Vagina (tissue), 2 donors: ENCODE data around the gene SPECC1L. TPM values are rescaled to one million over a fixed set of nuclear protein-coding genes. Genes with fewer than 3 reads are reported as not detected.

Source experiments
- DNase-seq, 2 donors: peaks; one replicate each; pipeline ENCODE4 v3.0.0-alpha.2; 2017; ENCODE audit errors: extremely low spot score in 2 of 2
- H3K27ac ChIP-seq: fragments of 200-600 bp; sonication (generic); one replicate; pipeline ENCODE4 v1.5.1; 2019
- H3K27me3 ChIP-seq: fragments of 200-600 bp; sonication (generic); one replicate; pipeline ENCODE4 v1.5.1; 2019
- H3K36me3 ChIP-seq, 2 donors: fragments of 200-600 bp; sonication (generic); one replicate each; pipeline ENCODE4 v1.5.1; 2017 to 2019
- H3K4me1 ChIP-seq: fragments of 200-600 bp; sonication (generic); one replicate; pipeline ENCODE4 v1.5.1; 2019
- H3K4me3 ChIP-seq, 2 donors: fragments of 200-600 bp; sonication (generic); 1 replicate in 1 of 2; 2 replicates in 1 of 2; pipeline ENCODE4 v1.5.1; 2016 to 2019
- H3K9me3 ChIP-seq: fragments of 200-600 bp; sonication (generic); one replicate; pipeline ENCODE4 v1.5.1; 2019
- CTCF ChIP-seq, 3 experiments: fragments of 450-650 bp in 2 of 3; fragments of 200-600 bp in 1 of 3; sonication (generic) in 1 of 3; IDR thresholded peaks; one replicate each; pipeline ENCODE4 v1.5.1; 2017 to 2019; ENCODE audit warnings: antibody characterized with exemption in 3 of 3, mild to moderate bottlenecking in 2 of 3, moderate library complexity in 2 of 3
- POLR2A ChIP-seq, 2 donors: fragments of 450-650 bp; IDR thresholded peaks; one replicate each; pipeline ENCODE4 v1.6.1; 2017; ENCODE audit warnings: antibody characterized with exemption in 2 of 2, mild to moderate bottlenecking in 2 of 2, moderate library complexity in 2 of 2
- POLR2AphosphoS5 ChIP-seq, 2 donors: sonication (generic); formaldehyde crosslinking; IDR thresholded peaks; one replicate each; pipeline ENCODE4 v1.9.0; 2017; ENCODE audit warnings: antibody characterized with exemption in 2 of 2, mild to moderate bottlenecking in 2 of 2, low read depth in 1 of 2; ENCODE audit not compliant: insufficient read depth in 1 of 2
- intact Hi-C: fragments of 100-400 bp; cut with DNase I; formaldehyde crosslinking; loops from one replicate; pipeline ENCODE4 v1.15.1; 2023
- total RNA-seq: library from RNA; depleted of rRNA; stranded (reverse); fragments of >200 nt; gene quantifications from one replicate; pipeline ENCODE4 v1.2.3, GENCODE V29; 2016

The SPECC1L gene
- total RNA-seq, 1 donor from 2014 or later = 38.8 TPM

GRCh38 chr22:24455751-24456426 is 185.3 kb downstream of the SPECC1L start:
- Histone ChIP-seq H3K27me3 (no peaks in the 10 kb centered on the region), H3K9me3 (no peaks in the 10 kb centered on the region), H3K36me3 (no peaks in the 10 kb centered on the region), H3K4me1 (no peaks in the 10 kb centered on the region), H3K27ac (no peak overlapping the region), H3K4me3 (no peak overlapping the region)
- TF ChIP-seq POLR2A (IDR thresholded peaks at IDR 0.05) (no peak), CTCF (IDR thresholded peaks at IDR 0.05) (no peak), POLR2AphosphoS5 (IDR thresholded peaks at IDR 0.05; ENCODE audit: insufficient read depth in 1 of 2, low read depth in 1 of 2) (no peak)
- no peak for DNase-seq
- intact Hi-C loops = no loop called here

DNA sequence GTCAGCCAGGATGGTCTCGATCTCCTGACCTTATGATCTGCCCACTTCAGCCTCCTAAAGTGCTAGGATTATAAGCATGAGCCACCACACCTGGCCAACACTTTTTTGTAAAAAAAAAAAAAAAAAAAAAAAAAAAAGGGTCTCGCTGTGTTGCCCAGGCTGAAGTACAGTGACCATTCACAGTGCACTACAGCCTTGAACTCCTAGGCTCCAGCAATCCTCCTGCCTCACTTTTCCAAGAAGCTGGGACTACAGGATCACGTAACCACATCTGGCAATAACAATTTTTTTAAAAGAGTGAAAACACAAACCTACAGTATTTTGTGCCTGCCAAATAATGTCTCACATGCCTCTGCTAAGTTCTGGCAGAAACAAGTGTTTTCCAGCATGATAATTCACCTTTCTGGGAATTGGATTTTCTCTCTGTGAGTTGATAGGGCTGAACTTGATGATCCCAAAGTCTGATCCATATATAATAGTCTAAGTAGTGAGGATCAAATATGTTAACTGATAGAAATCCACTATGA is 187.3 kb downstream of the SPECC1L start:
- Histone ChIP-seq H3K4me1 (no peaks in the 10 kb centered on the region), H3K36me3 (no peaks in the 10 kb centered on the region), H3K27me3 (no peaks in the 10 kb centered on the region), H3K9me3 (no peaks in the 10 kb centered on the region), H3K4me3 (no peak overlapping the region), H3K27ac (no peak overlapping the region)
- TF ChIP-seq POLR2AphosphoS5 (IDR thresholded peaks at IDR 0.05; ENCODE audit: insufficient read depth in 1 of 2, low read depth in 1 of 2) = no peak
- DNase-seq = peak in 1 of 2 donors; percentile 14
- intact Hi-C loops = no loop called here

- Histone ChIP-seq H3K36me3 (no peaks in the 10 kb centered on the region), H3K27me3 (no peaks in the 10 kb centered on the region), H3K4me3 (no peak overlapping the region), H3K9me3 (no peaks in the 10 kb centered on the region), H3K4me1 (no peaks in the 10 kb centered on the region), H3K27ac (no peak overlapping the region)
- no peak for TF ChIP-seq POLR2AphosphoS5 (IDR thresholded peaks at IDR 0.05; ENCODE audit: insufficient read depth in 1 of 2, low read depth in 1 of 2)
- no peak for TF ChIP-seq POLR2A (IDR thresholded peaks at IDR 0.05)
- TF ChIP-seq CTCF (IDR thresholded peaks at IDR 0.05) = no peak
- DNase-seq = no peak
- intact Hi-C loops = loop anchor here (10.0 kb wide), 1 partner anchor 1645 kb away; no protein-coding TSS in a partner anchor
Observed at GRCh38 chr22:24459911-24460310, 189.3 kb downstream of the SPECC1L start.

GRCh38 chr22:24460418-24461089 is 189.9 kb downstream of the SPECC1L start:
- Histone ChIP-seq H3K4me1 (no peaks in the 10 kb centered on the region), H3K27me3 (no peaks in the 10 kb centered on the region), H3K4me3 (no peak overlapping the region), H3K27ac (no peak overlapping the region), H3K36me3 (no peaks in the 10 kb centered on the region), H3K9me3 (no peaks in the 10 kb centered on the region)
- no peak for TF ChIP-seq CTCF (IDR thresholded peaks at IDR 0.05)
- TF ChIP-seq POLR2AphosphoS5 (IDR thresholded peaks at IDR 0.05; ENCODE audit: insufficient read depth in 1 of 2, low read depth in 1 of 2) = no peak
- no peak for TF ChIP-seq POLR2A (IDR thresholded peaks at IDR 0.05)
- intact Hi-C loops = loop anchor here (10.0 kb wide), 1 partner anchor 1646 kb away; no protein-coding TSS in a partner anchor
- peak in 1 of 2 donors; percentile 85 for DNase-seq

DNA sequence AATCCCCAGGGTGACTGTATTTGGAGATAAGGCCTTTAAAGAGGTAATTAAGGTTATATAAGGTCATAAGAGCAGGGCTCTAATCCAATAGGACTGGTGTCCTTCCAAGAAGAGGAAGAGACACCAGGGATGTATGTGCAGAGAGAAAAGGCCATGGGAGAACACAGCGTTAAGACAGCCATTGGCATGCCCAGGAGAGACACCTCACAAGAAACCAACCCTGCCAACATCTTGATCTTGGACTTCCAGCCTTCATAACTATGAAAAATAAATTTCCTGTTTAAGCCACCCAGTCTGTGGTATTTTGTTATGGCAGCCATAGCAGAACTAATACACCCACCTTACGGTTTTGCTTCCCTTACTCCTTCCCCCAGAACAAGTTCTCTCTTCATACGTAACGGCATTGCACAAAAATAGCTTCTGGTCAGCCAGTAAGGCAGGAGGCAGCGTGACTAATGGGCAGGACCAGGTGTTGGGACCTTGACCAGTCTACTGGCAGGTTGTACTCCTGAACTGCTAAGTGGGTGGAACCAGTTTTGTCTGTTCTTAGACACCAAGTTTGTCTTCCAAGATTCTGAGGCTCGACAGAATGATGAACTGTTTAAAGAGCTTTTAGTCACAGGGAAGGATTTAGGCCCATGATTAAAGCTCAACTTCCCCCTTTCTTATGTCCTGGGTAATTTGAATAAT is 192.6 kb downstream of the SPECC1L start:
- no peaks in the 10 kb centered on the region for H3K36me3 ChIP-seq
- H3K4me1 ChIP-seq = peaks cover 6% of the 10 kb centered on the region
- intact Hi-C loops = loop anchor here (10.0 kb wide), 1 partner anchor 1648 kb away; no protein-coding TSS in a partner anchor
- H3K9me3 ChIP-seq = no peaks in the 10 kb centered on the region
- no peak overlapping the region for H3K4me3 ChIP-seq
- TF ChIP-seq CTCF (IDR thresholded peaks at IDR 0.05) (no peak), POLR2A (IDR thresholded peaks at IDR 0.05) (no peak), POLR2AphosphoS5 (IDR thresholded peaks at IDR 0.05; ENCODE audit: insufficient read depth in 1 of 2, low read depth in 1 of 2) (no peak)
- DNase-seq = peak in 1 of 2 donors; percentile 93
- no peak overlapping the region for H3K27ac ChIP-seq
- no peaks in the 10 kb centered on the region for H3K27me3 ChIP-seq
